ENCODE results near the gene COA8.

GRCh38 chr14:103530390-103530789 is 32.4 kb upstream of the COA8 start:
- no peak for TF ChIP-seq CTCF (IDR thresholded peaks at IDR 0.05)
- TF ChIP-seq POLR2AphosphoS5 (IDR thresholded peaks at IDR 0.05): no peak
- TF ChIP-seq POLR2A (IDR thresholded peaks at IDR 0.05): no peak
- TF ChIP-seq EP300 (IDR thresholded peaks at IDR 0.05): no peak

Data from sigmoid colon (tissue), 4 donors.